Mesothelial cell of epicardium (in vitro differentiated cells): ENCODE data around the gene RNF144B. TPM values are rescaled to one million over a fixed set of nuclear protein-coding genes. Genes with fewer than 3 reads are reported as not detected.

ENCODE experiments used
- DNase-seq, 2 experiments: peaks; one replicate each; pipeline ENCODE4 v3.0.0; 2021; ENCODE audit warnings: low spot score in 2 of 2; ENCODE audit not compliant: unreplicated experiment in 2 of 2
- H3K27ac Mint-ChIP-seq: 2 replicates; pipeline ENCODE4 v1.8.0; 2021; ENCODE audit warnings: mixed read lengths
- H3K27me3 Mint-ChIP-seq: 2 replicates; pipeline ENCODE4 v1.8.0; 2021; ENCODE audit warnings: low read depth, mixed read lengths
- H3K36me3 Mint-ChIP-seq: 2 replicates; pipeline ENCODE4 v1.8.0; 2021; ENCODE audit warnings: mixed read lengths
- H3K4me1 Mint-ChIP-seq: 2 replicates; pipeline ENCODE4 v1.8.0; 2021; ENCODE audit warnings: mixed read lengths
- H3K4me3 Mint-ChIP-seq: 2 replicates; pipeline ENCODE4 v1.8.0; 2021; ENCODE audit warnings: mild to moderate bottlenecking, moderate library complexity, mixed read lengths
- H3K9me3 Mint-ChIP-seq: 2 replicates; pipeline ENCODE4 v1.8.0; 2021; ENCODE audit warnings: mixed read lengths
- total RNA-seq: library from RNA; stranded (reverse); gene quantifications from 3 replicates; pipeline ENCODE4 v1.2.1, GENCODE V29; 2021
- TF ChIP-seq, protein P1 (sequence below): fragments of 200-600 bp; sonication (generic); IDR thresholded peaks from one replicate; pipeline ENCODE4 v1.5.0; 2021; ENCODE audit warnings: antibody characterized with exemption; ENCODE audit not compliant: unreplicated experiment

Gene RNF144B
- total RNA-seq, 1 donor from 2014 or later: 5.1 TPM

DNA sequence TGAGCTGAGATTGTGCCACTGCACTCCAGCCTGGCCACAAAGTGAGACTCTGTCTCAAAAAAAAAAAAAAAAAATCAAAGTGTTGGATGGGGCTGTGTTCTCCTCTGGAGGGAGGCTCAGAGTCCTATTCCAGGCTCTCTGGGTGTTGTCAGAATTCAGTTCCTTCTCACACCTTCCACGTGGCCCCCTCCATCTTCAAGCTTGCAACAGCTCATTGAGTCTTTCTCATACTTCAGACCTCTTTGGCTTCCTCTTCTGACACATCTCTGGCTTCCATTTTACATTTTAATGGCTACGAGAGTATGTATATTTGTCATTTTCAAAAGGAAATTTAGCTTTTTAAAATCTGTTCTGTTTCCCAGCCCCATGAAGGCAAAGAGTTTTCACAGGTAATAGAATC lies 85.8 kb downstream of the RNF144B start:
- no peak for DNase-seq
- H3K9me3 Mint-ChIP-seq: no peaks in the 10 kb centered on the region
- H3K36me3 Mint-ChIP-seq: no peaks in the 10 kb centered on the region
- H3K27me3 Mint-ChIP-seq: no peaks in the 10 kb centered on the region
- TF ChIP-seq, protein P1, sequence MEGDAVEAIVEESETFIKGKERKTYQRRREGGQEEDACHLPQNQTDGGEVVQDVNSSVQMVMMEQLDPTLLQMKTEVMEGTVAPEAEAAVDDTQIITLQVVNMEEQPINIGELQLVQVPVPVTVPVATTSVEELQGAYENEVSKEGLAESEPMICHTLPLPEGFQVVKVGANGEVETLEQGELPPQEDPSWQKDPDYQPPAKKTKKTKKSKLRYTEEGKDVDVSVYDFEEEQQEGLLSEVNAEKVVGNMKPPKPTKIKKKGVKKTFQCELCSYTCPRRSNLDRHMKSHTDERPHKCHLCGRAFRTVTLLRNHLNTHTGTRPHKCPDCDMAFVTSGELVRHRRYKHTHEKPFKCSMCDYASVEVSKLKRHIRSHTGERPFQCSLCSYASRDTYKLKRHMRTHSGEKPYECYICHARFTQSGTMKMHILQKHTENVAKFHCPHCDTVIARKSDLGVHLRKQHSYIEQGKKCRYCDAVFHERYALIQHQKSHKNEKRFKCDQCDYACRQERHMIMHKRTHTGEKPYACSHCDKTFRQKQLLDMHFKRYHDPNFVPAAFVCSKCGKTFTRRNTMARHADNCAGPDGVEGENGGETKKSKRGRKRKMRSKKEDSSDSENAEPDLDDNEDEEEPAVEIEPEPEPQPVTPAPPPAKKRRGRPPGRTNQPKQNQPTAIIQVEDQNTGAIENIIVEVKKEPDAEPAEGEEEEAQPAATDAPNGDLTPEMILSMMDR: no peak
- no peak overlapping the region for H3K27ac Mint-ChIP-seq
- peaks cover 13% of the 10 kb centered on the region for H3K4me1 Mint-ChIP-seq
- H3K4me3 Mint-ChIP-seq: no peak overlapping the region

DNA sequence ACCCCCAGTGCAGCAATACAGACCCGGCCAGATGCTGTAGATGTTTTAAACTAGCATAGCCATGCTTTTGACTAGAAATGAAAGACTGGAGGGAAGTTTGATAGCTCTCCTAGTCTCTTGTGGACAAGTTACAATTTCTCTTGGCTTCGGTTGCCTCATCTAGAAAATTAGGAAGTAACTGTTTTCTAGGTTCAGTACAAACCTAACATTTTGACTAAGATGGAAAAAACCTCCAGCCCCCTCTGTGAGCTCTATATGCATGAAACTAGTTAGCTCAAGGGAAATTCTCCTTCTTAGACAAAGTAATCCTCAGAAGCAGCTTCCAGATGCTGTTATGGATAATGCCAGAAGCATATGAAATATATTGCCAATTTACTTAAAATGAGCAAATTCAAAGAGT lies 86.6 kb downstream of the RNF144B start:
- peaks cover 15% of the 10 kb centered on the region for H3K4me1 Mint-ChIP-seq
- TF ChIP-seq, protein P1: no peak
- no peak overlapping the region for H3K4me3 Mint-ChIP-seq
- no peaks in the 10 kb centered on the region for H3K27me3 Mint-ChIP-seq
- no peaks in the 10 kb centered on the region for H3K36me3 Mint-ChIP-seq
- H3K9me3 Mint-ChIP-seq: no peaks in the 10 kb centered on the region
- no peak overlapping the region for H3K27ac Mint-ChIP-seq
- no peak for DNase-seq

DNA sequence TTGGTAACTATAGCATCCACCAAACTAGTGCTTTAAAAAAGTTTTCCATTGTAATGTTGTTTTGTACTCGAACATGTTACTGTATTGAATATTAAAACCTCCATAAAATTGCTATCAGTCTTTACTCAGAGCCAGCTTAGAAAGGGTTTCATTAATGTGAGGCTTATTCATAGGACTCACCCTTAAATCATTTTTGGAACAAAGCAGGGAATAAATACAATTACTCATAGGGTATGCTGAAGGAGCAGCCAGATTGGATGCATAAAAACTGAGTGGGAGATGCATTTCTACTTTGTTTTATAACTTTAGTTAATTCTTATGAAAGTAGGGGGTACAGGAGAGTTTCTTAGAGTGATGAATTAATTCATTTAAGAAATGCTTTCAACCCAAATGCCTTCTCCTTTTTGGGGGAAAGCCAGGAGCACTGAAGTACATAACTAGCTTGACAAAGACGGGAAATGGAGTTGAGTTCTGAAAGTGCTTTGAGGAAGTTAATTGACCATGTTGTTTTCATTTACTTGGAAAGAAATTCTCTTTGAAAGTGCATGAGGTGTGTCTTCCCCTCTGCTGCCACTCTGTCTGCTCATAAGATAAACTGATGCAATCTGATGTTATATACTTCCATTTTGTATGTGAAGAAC lies 90.3 kb downstream of the RNF144B start:
- Mint-ChIP-seq H3K9me3 (peaks cover 7% of the 10 kb centered on the region), H3K36me3 (no peaks in the 10 kb centered on the region), H3K4me1 (peaks cover 15% of the 10 kb centered on the region), H3K4me3 (no peak overlapping the region), H3K27ac (peak overlapping the region; percentile 63), H3K27me3 (no peaks in the 10 kb centered on the region)
- TF ChIP-seq, protein P1: no peak
- no peak for DNase-seq

DNA sequence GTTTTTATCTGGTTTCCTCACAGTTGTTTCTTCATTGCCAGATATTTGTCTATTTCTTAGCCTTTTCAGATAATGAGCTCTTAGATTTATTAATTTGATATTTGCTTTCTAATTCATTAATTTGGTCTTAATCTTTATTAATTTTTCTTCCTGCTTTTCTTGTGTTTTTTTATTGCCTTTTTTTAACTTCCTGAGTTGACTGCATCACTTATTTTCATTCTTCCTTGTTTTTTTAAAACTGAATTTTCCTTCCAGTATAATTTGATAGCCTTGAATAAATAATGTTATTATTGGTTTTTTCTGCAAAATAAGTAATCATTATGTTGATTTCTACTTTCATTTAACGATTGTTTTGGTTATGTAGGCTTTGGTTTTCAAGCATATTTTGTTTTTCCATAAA lies 91.5 kb downstream of the RNF144B start:
- Mint-ChIP-seq H3K4me3 (no peak overlapping the region), H3K27me3 (peaks cover 1% of the 10 kb centered on the region), H3K27ac (no peak overlapping the region), H3K4me1 (peaks cover 15% of the 10 kb centered on the region), H3K36me3 (no peaks in the 10 kb centered on the region), H3K9me3 (peaks cover 7% of the 10 kb centered on the region)
- DNase-seq: no peak
- TF ChIP-seq, protein P1: no peak

DNA sequence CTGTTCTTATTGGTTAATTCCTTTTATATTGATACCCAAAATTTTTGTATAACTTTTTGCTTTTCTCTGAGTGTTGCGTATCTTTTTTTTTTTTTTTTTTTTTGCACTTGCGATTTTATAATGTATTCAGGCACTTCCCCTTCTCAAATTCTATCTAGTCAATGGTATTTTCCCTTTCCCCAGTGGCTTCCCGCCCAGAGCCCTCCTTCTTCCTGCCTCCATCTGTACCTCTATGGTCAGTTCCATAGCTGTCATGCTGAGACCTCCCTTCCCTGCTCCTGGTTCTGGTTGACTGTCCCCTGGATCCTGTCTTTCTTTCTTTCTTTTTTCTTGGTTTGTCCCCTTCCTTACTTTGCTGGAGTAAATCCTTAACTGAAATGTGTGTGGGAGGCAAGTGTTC lies 94.7 kb downstream of the RNF144B start:
- H3K4me1 Mint-ChIP-seq: peaks cover 12% of the 10 kb centered on the region
- H3K27me3 Mint-ChIP-seq: peaks cover 1% of the 10 kb centered on the region
- no peak overlapping the region for H3K4me3 Mint-ChIP-seq
- H3K9me3 Mint-ChIP-seq: peaks cover 7% of the 10 kb centered on the region
- TF ChIP-seq, protein P1: no peak
- no peaks in the 10 kb centered on the region for H3K36me3 Mint-ChIP-seq
- DNase-seq: no peak
- H3K27ac Mint-ChIP-seq: no peak overlapping the region
